ENCODE results near the gene CNST.

GRCh38 chr1:246600579-246600978 is 34.3 kb downstream of the CNST start:
- TF ChIP-seq EZH2phosphoT487 (IDR thresholded peaks at IDR 0.05; ENCODE audit: low read depth), result no peak
- TF ChIP-seq, protein P1, sequence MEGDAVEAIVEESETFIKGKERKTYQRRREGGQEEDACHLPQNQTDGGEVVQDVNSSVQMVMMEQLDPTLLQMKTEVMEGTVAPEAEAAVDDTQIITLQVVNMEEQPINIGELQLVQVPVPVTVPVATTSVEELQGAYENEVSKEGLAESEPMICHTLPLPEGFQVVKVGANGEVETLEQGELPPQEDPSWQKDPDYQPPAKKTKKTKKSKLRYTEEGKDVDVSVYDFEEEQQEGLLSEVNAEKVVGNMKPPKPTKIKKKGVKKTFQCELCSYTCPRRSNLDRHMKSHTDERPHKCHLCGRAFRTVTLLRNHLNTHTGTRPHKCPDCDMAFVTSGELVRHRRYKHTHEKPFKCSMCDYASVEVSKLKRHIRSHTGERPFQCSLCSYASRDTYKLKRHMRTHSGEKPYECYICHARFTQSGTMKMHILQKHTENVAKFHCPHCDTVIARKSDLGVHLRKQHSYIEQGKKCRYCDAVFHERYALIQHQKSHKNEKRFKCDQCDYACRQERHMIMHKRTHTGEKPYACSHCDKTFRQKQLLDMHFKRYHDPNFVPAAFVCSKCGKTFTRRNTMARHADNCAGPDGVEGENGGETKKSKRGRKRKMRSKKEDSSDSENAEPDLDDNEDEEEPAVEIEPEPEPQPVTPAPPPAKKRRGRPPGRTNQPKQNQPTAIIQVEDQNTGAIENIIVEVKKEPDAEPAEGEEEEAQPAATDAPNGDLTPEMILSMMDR (IDR thresholded peaks at IDR 0.05; ENCODE audit: low read depth, low read length), result no peak
